ENCODE measurements around the gene SCYGR5. TPM values are rescaled to one million over a fixed set of nuclear protein-coding genes. Genes with fewer than 3 reads are reported as not detected.

Gene SCYGR5
- total RNA-seq, 4 donors from 2014 or later: not detected

- intact Hi-C loops (cut with DNase I; ENCODE audit: low total_unique reads): no loop called here
- H3K36me3 ChIP-seq: no peaks in the 10 kb centered on the region
- H3K27me3 ChIP-seq: no peaks in the 10 kb centered on the region
- H3K9me3 ChIP-seq: no peaks in the 10 kb centered on the region
- in situ Hi-C loops (cut with MboI; ENCODE audit: low pct_ligation_motif_present in 1 of 4, low pct_unique_long_range_greater_than_20kb in 1 of 4, low sequenced_read_pairs in 3 of 4): no loop called here
- WGBS, 2 donors (ENCODE audit: low coverage in 1 of 2): 69 to 74% methylated on average over 3 of the region's 3 CpGs
- H3K4me3 ChIP-seq: no peak overlapping the region
- H3K4me1 ChIP-seq: no peaks in the 10 kb centered on the region
- no peak for DNase-seq
- TF ChIP-seq CTCF (IDR thresholded peaks at IDR 0.05) (no peak), POLR2A (IDR thresholded peaks at IDR 0.05) (no peak), POLR2AphosphoS5 (IDR thresholded peaks at IDR 0.05) (no peak), EP300 (IDR thresholded peaks at IDR 0.05; ENCODE audit: low read depth) (no peak)
- no peak overlapping the region for H3K27ac ChIP-seq
Measured at GRCh38 chr2:227634201-227634600, 32.4 kb upstream of the SCYGR5 start.

GRCh38 chr2:227642656-227643055 lies 23.9 kb upstream of the SCYGR5 start:
- in situ Hi-C loops (cut with MboI; ENCODE audit: low pct_ligation_motif_present in 1 of 4, low pct_unique_long_range_greater_than_20kb in 1 of 4, low sequenced_read_pairs in 3 of 4): no loop called here
- H3K27ac ChIP-seq: no peak overlapping the region
- no peaks in the 10 kb centered on the region for H3K4me1 ChIP-seq
- intact Hi-C loops (cut with DNase I; ENCODE audit: low total_unique reads): no loop called here
- H3K27me3 ChIP-seq: no peaks in the 10 kb centered on the region
- no peak for DNase-seq
- H3K9me3 ChIP-seq: no peaks in the 10 kb centered on the region
- no peaks in the 10 kb centered on the region for H3K36me3 ChIP-seq
- 36 to 43% methylated on average over 1 to 2 of the region's 2 CpGs for WGBS, 2 donors (ENCODE audit: low coverage in 1 of 2)
- TF ChIP-seq POLR2AphosphoS5 (IDR thresholded peaks at IDR 0.05): no peak
- no peak for TF ChIP-seq EP300 (IDR thresholded peaks at IDR 0.05; ENCODE audit: low read depth)
- no peak for TF ChIP-seq POLR2A (IDR thresholded peaks at IDR 0.05)
- no peak for TF ChIP-seq CTCF (IDR thresholded peaks at IDR 0.05)
- no peak overlapping the region for H3K4me3 ChIP-seq

- H3K4me1 ChIP-seq: no peaks in the 10 kb centered on the region
- no peak overlapping the region for H3K4me3 ChIP-seq
- intact Hi-C loops (cut with DNase I; ENCODE audit: low total_unique reads) (no loop called here), in situ Hi-C loops (cut with MboI; ENCODE audit: low pct_ligation_motif_present in 1 of 4, low pct_unique_long_range_greater_than_20kb in 1 of 4, low sequenced_read_pairs in 3 of 4) (no loop called here)
- H3K36me3 ChIP-seq: no peaks in the 10 kb centered on the region
- no peak overlapping the region for H3K27ac ChIP-seq
- no peaks in the 10 kb centered on the region for H3K27me3 ChIP-seq
- DNase-seq: no peak
- WGBS, 2 donors (ENCODE audit: low coverage in 1 of 2): 72% methylated on average over 5 of the region's 5 CpGs; no CpG with 5 or more reads in 1 of the 2 donors
- H3K9me3 ChIP-seq: no peaks in the 10 kb centered on the region
- TF ChIP-seq EP300 (IDR thresholded peaks at IDR 0.05; ENCODE audit: low read depth) (no peak), CTCF (IDR thresholded peaks at IDR 0.05) (no peak), POLR2A (IDR thresholded peaks at IDR 0.05) (no peak), POLR2AphosphoS5 (IDR thresholded peaks at IDR 0.05) (no peak)
Measured at GRCh38 chr2:227643990-227644551, 22.5 kb upstream of the SCYGR5 start.

- in situ Hi-C loops (cut with MboI; ENCODE audit: low pct_ligation_motif_present in 1 of 4, low pct_unique_long_range_greater_than_20kb in 1 of 4, low sequenced_read_pairs in 3 of 4): loop anchor here in 2 of 4 donors (25.0 kb wide), 2 partner anchors 109 to 209 kb away; partner anchors contain the start of gene DAW1 (in 1 of the 2)
- Histone ChIP-seq H3K4me3 (no peak overlapping the region), H3K9me3 (no peaks in the 10 kb centered on the region), H3K27ac (no peak overlapping the region), H3K4me1 (peaks cover 0 to 7% (median 2%) of the 10 kb centered on the region in 4 donors), H3K36me3 (no peaks in the 10 kb centered on the region), H3K27me3 (no peaks in the 10 kb centered on the region)
- intact Hi-C loops (cut with DNase I; ENCODE audit: low total_unique reads): no loop called here
- no peak for DNase-seq
- WGBS, 2 donors (ENCODE audit: low coverage in 1 of 2): 24 to 31% methylated on average over 4 of the region's 4 CpGs
- TF ChIP-seq POLR2A (IDR thresholded peaks at IDR 0.05): no peak
- no peak for TF ChIP-seq EP300 (IDR thresholded peaks at IDR 0.05; ENCODE audit: low read depth)
- no peak for TF ChIP-seq CTCF (IDR thresholded peaks at IDR 0.05)
- TF ChIP-seq POLR2AphosphoS5 (IDR thresholded peaks at IDR 0.05): no peak
Measured at GRCh38 chr2:227653419-227653818, 13.2 kb upstream of the SCYGR5 start.

Data from transverse colon (tissue), 4 donors.